SK-N-SH (cell line): ENCODE results near the gene DVL1. TPM values are rescaled to one million over a fixed set of nuclear protein-coding genes. Genes with fewer than 3 reads are reported as not detected.

Experiments used
- CTCF ChIA-PET: fragments of 300-600, 350-600 bp; formaldehyde crosslinking; extraction: SDS; loops from one replicate; lab custom pipeline; 2021; lab: Yijun Ruan, JAX
- POLR2A ChIA-PET: fragments of 350-600 bp; sonication (Branson Sonifier 250); formaldehyde crosslinking; extraction: SDS; loops from one replicate; lab custom pipeline; 2020; ENCODE audit warnings: antibody characterized with exemption, inconsistent platforms; lab: Yijun Ruan, JAX
- DNase-seq: peaks from one replicate; pipeline ENCODE4 v3.0.0; 2012
- H2AFZ ChIP-seq: fragments of 200-600 bp; sonication (generic); 2 replicates; pipeline ENCODE4 v1.8.1; 2016; ENCODE audit warnings: antibody characterized with exemption, mild to moderate bottlenecking, low read depth
- H3F3A ChIP-seq: fragments of 200-600 bp; sonication (generic); replicated peaks from 2 replicates; pipeline ENCODE3; 2016; ENCODE audit warnings: antibody characterized with exemption, mild to moderate bottlenecking; ENCODE audit not compliant: insufficient read depth
- H3K27ac ChIP-seq, 2 experiments: fragments of 200-500 bp in 1 of 2; fragments of 200-600 bp in 1 of 2; sonication (Bioruptor generic) in 1 of 2; sonication (generic), shearing (Covaris generic) in 1 of 2; 2 replicates each; pipeline versions ENCODE4 v1.5.1 to v1.6.1; 2014 to 2016; ENCODE audit warnings: low read depth in 2 of 2, inconsistent platforms in 1 of 2, low read length in 1 of 2, mild to moderate bottlenecking in 1 of 2, mixed read lengths in 1 of 2
- H3K27me3 ChIP-seq: fragments of 200-600 bp; sonication (generic), shearing (Covaris generic); 2 replicates; pipeline ENCODE4 v1.6.1; 2016; ENCODE audit warnings: mixed run types; ENCODE audit not compliant: insufficient read depth
- H3K36me3 ChIP-seq, 2 experiments: fragments of 200-500 bp in 1 of 2; fragments of 200-600 bp in 1 of 2; sonication (Bioruptor generic) in 1 of 2; sonication (generic) in 1 of 2; replicated peaks in 1 of 2; 2 replicates each; pipeline versions ENCODE3 to v1.5.1; 2014 to 2016; ENCODE audit warnings: low read length in 1 of 2, mild to moderate bottlenecking in 1 of 2; ENCODE audit not compliant: insufficient read depth in 2 of 2, control insufficient read depth in 1 of 2
- H3K4me1 ChIP-seq, 2 experiments: fragments of 200-500 bp in 1 of 2; fragments of 200-600 bp in 1 of 2; sonication (Bioruptor generic) in 1 of 2; sonication (generic), shearing (Covaris generic) in 1 of 2; 2 replicates each; pipeline versions ENCODE4 v1.5.1 to v1.6.1; 2014 to 2016; ENCODE audit warnings: low read depth in 1 of 2, low read length in 1 of 2, mixed run types in 1 of 2; ENCODE audit not compliant: insufficient read depth in 2 of 2, control insufficient read depth in 1 of 2
- H3K4me2 ChIP-seq: fragments of 200-600 bp; sonication (generic), shearing (Covaris generic); 2 replicates; pipeline ENCODE4 v1.6.1; 2017; ENCODE audit warnings: mixed run types
- H3K4me3 ChIP-seq, 2 experiments: fragments of 200-500 bp in 1 of 2; fragments of 200-600 bp in 1 of 2; sonication (Bioruptor generic) in 1 of 2; sonication (generic), shearing (Covaris generic) in 1 of 2; 2 replicates each; pipeline versions ENCODE4 v1.5.1 to v1.8.1; 2014 to 2016; ENCODE audit warnings: low read depth in 2 of 2, inconsistent platforms in 1 of 2, low read length in 1 of 2, mild to moderate bottlenecking in 1 of 2, mixed read lengths in 1 of 2, moderate library complexity in 1 of 2
- H3K79me2 ChIP-seq: fragments of 200-600 bp; sonication (generic); 2 replicates; pipeline ENCODE4 v1.8.1; 2017; ENCODE audit warnings: mild to moderate bottlenecking; ENCODE audit not compliant: insufficient read depth
- H3K9ac ChIP-seq: fragments of 200-600 bp; sonication (generic); 2 replicates; pipeline ENCODE4 v1.6.1; 2017; ENCODE audit warnings: mixed run types
- H3K9me2 ChIP-seq: fragments of 200-600 bp; sonication (generic); 2 replicates; pipeline ENCODE4 v1.6.1; 2017; ENCODE audit warnings: mixed run types
- H3K9me3 ChIP-seq: fragments of 200-600 bp; sonication (generic); 2 replicates; pipeline ENCODE4 v1.6.1; 2017; ENCODE audit warnings: mixed run types, mild to moderate bottlenecking, moderate library complexity
- H4K20me1 ChIP-seq: fragments of 200-600 bp; sonication (generic); 2 replicates; pipeline ENCODE4 v1.6.1; 2017; ENCODE audit warnings: mild to moderate bottlenecking, mixed run types; ENCODE audit not compliant: insufficient read depth
- CHD2 ChIP-seq: fragments of 150-350 bp; IDR thresholded peaks from 2 replicates; pipeline ENCODE4 v1.6.1; 2018; ENCODE audit warnings: low read length; ENCODE audit not compliant: partially characterized antibody
- ELF1 ChIP-seq: IDR thresholded peaks from 2 replicates; pipeline ENCODE4 v1.4.0; 2012
- EZH2phosphoT487 ChIP-seq: fragments of 200-600 bp; sonication (generic); IDR thresholded peaks from 2 replicates; pipeline ENCODE4 v1.6.1; 2017; ENCODE audit warnings: low read depth, mixed run types, mild to moderate bottlenecking, antibody characterized with exemption, moderate library complexity, borderline replicate concordance
- FOSL2 ChIP-seq: IDR thresholded peaks from 2 replicates; pipeline ENCODE4 v1.4.0; 2012; ENCODE audit warnings: low read depth, mild to moderate bottlenecking, moderate library complexity, borderline replicate concordance
- FOXM1 ChIP-seq: IDR thresholded peaks from 2 replicates; pipeline ENCODE4 v1.4.0; 2012; ENCODE audit warnings: low read depth, mild to moderate bottlenecking
- GATA2 ChIP-seq: sonication (generic); formaldehyde crosslinking; IDR thresholded peaks from 2 replicates; pipeline ENCODE4 v1.5.0; 2020; ENCODE audit warnings: mild to moderate bottlenecking, missing genetic modification reagents
- JUND ChIP-seq: IDR thresholded peaks from 2 replicates; pipeline ENCODE4 v1.4.0; 2012
- MXI1 ChIP-seq: IDR thresholded peaks from 2 replicates; pipeline ENCODE4 v1.6.1; 2012; ENCODE audit warnings: mild to moderate bottlenecking, low read depth, low read length, improper control_type of control experiment
- NFIC ChIP-seq: IDR thresholded peaks from 2 replicates; pipeline ENCODE4 v1.4.0; 2012; ENCODE audit warnings: borderline replicate concordance
- POLR2AphosphoS5 ChIP-seq: IDR thresholded peaks from 2 replicates; pipeline ENCODE4 v1.6.1; 2012; ENCODE audit warnings: low read depth, low read length
- RAD21 ChIP-seq: IDR thresholded peaks from 2 replicates; pipeline ENCODE4 v1.6.1; 2012; ENCODE audit warnings: mild to moderate bottlenecking, low read length
- RFX5 ChIP-seq: IDR thresholded peaks from 2 replicates; pipeline ENCODE4 v1.6.1; 2012; ENCODE audit warnings: mild to moderate bottlenecking, improper control_type of control experiment, low read length
- SMC3 ChIP-seq: IDR thresholded peaks from 2 replicates; pipeline ENCODE4 v1.6.1; 2012; ENCODE audit warnings: low read depth, low read length, improper control_type of control experiment
- TAF1 ChIP-seq: IDR thresholded peaks from 2 replicates; pipeline ENCODE4 v1.6.1; 2012; ENCODE audit warnings: low read depth, mild to moderate bottlenecking, low read length, moderate library complexity, borderline replicate concordance
- YY1 ChIP-seq: IDR thresholded peaks from 2 replicates; pipeline ENCODE4 v1.4.0; 2012; ENCODE audit warnings: low read depth, mild to moderate bottlenecking
- WGBS: methylation state at CpG from one replicate; pipeline ENCODE4 v1.1.6; 2017; ENCODE audit warnings: low lambda C conversion rate; 5-methylcytosine and 5-hydroxymethylcytosine counted together
- polyA plus RNA-seq, 3 experiments: library from polyadenylated mRNA; depleted of rRNA; stranded (reverse); fragments of >200 nt; gene quantifications; 2 replicates each; pipeline ENCODE4 v1.2.3, GENCODE V29; 2012
- TF ChIP-seq, protein P1 (sequence below): fragments of 200-600 bp; sonication (generic); IDR thresholded peaks from 2 replicates; pipeline ENCODE4 v1.6.1; 2017; ENCODE audit warnings: antibody characterized with exemption, mild to moderate bottlenecking, moderate library complexity
- TF ChIP-seq, protein P2 (sequence below): fragments of 150-350 bp; IDR thresholded peaks from 2 replicates; pipeline ENCODE4 v1.6.1; 2017; ENCODE audit warnings: antibody characterized with exemption, low read length, low read depth, borderline replicate concordance
- TF ChIP-seq, protein P3 (sequence below): IDR thresholded peaks from 2 replicates; pipeline ENCODE4 v1.4.0; 2012; ENCODE audit warnings: low read depth, borderline replicate concordance
- TF ChIP-seq, protein P4 (sequence below): IDR thresholded peaks from 2 replicates; pipeline ENCODE4 v1.4.0; 2012; ENCODE audit warnings: low read depth

DVL1 gene
- polyA plus RNA-seq (2012; rRNA removed): 31.3 and 32.0 TPM in 2 replicates
- polyA plus RNA-seq (2012; cell fraction: cytosol; rRNA removed): 7.9 and 13.4 TPM in 2 replicates
- 145 and 194 TPM in 2 replicates for polyA plus RNA-seq (2012; cell fraction: nucleus; rRNA removed)

DNA sequence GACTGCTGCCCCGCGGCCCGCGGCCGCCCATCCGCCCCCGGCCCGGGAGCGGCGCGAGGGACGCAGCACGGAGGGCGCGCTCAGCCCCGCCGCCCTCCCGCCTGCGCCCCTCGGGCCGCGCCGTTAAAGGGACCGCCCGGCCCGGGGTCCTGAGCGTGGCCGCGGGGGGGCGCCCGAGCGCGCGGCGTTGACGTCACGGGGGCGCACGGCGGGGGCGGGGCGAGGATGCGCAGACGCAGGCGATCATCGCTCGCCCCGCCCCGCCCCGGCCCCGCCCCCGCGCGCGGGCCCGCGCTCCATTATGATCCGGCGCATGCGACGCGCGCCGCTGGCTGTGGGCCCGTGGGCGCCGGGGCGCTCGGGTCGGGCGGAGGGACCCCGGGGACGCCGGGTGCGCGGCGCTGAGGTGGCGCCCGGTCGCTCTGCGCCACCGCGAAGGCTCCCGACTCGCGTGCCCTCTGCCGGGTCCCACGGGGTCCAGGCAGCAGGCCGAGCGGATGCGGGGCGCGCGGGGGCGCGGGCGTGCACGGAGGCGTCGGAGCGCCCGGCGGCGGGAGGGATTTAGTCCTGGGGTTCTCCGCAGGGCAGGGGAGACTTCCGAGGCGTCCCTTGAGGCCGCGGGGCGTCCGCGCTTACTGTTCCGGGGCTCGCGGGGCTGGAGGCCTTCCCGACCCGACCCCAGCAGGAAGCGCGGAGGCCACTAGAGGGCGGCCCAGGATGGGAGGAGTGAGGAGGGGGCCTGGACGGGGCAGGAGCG lies at the start of gene DVL1:
Gene DVL1 (minus strand): TSS at position 163 of the 757 bp plus-strand sequence. CDS start 353 bp downstream, outside the sequence.
- Histone ChIP-seq H3K9me3 (no peaks in the 10 kb centered on the region), H3K36me3 (no peaks in the 10 kb centered on the region), H3K27me3 (no peaks in the 10 kb centered on the region), H3K4me3 (peak within 1 kb of the TSS; percentile 67 to 87), H2AFZ (no peak within 1 kb of the TSS), H3K27ac (peak within 1 kb of the TSS in 1 of 2 experiments; percentile 90; a peak in 2 of 4 replicates), H3K4me1 (peaks cover 0 to 45% of the 10 kb centered on the region in 2 experiments; a peak in 1 of 4 replicates), H3K9me2 (no peaks in the 10 kb centered on the region), H3K79me2 (peaks cover 44% of the 10 kb centered on the region), H3K9ac (peak within 1 kb of the TSS; percentile 76; the same call in 1 of the 2 replicates), H3K4me2 (peak within 1 kb of the TSS; percentile 89), H4K20me1 (peaks cover 34% of the 10 kb centered on the region), H3F3A (peaks cover 5% of the 10 kb centered on the region)
- POLR2A ChIA-PET: no interaction called here
- WGBS: 0% methylated on average over 12 of the region's 122 CpGs
- TF ChIP-seq EZH2phosphoT487 (no peak), FOSL2 (no peak), NFIC (no peak), RAD21 (peak; percentile 46), MXI1 (peak; percentile 33; the same call in 1 of the 2 replicates), SMC3 (0 out of 2 replicates have a peak, but pooled peaks have one; percentile 5), TAF1 (no peak)
- TF ChIP-seq, protein P1, sequence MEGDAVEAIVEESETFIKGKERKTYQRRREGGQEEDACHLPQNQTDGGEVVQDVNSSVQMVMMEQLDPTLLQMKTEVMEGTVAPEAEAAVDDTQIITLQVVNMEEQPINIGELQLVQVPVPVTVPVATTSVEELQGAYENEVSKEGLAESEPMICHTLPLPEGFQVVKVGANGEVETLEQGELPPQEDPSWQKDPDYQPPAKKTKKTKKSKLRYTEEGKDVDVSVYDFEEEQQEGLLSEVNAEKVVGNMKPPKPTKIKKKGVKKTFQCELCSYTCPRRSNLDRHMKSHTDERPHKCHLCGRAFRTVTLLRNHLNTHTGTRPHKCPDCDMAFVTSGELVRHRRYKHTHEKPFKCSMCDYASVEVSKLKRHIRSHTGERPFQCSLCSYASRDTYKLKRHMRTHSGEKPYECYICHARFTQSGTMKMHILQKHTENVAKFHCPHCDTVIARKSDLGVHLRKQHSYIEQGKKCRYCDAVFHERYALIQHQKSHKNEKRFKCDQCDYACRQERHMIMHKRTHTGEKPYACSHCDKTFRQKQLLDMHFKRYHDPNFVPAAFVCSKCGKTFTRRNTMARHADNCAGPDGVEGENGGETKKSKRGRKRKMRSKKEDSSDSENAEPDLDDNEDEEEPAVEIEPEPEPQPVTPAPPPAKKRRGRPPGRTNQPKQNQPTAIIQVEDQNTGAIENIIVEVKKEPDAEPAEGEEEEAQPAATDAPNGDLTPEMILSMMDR: peak; percentile 55
- TF ChIP-seq, protein P2, sequence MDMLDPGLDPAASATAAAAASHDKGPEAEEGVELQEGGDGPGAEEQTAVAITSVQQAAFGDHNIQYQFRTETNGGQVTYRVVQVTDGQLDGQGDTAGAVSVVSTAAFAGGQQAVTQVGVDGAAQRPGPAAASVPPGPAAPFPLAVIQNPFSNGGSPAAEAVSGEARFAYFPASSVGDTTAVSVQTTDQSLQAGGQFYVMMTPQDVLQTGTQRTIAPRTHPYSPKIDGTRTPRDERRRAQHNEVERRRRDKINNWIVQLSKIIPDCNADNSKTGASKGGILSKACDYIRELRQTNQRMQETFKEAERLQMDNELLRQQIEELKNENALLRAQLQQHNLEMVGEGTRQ: no peak
- CTCF ChIA-PET: interaction anchor here (1.0 to 2.1 kb wide), 6 partner anchors 10 to 49 kb away, joined by 3 to 13 read pairs (median 6); partner anchors contain the start of gene AURKAIP1
- DNase-seq: peak; percentile 98

DNA sequence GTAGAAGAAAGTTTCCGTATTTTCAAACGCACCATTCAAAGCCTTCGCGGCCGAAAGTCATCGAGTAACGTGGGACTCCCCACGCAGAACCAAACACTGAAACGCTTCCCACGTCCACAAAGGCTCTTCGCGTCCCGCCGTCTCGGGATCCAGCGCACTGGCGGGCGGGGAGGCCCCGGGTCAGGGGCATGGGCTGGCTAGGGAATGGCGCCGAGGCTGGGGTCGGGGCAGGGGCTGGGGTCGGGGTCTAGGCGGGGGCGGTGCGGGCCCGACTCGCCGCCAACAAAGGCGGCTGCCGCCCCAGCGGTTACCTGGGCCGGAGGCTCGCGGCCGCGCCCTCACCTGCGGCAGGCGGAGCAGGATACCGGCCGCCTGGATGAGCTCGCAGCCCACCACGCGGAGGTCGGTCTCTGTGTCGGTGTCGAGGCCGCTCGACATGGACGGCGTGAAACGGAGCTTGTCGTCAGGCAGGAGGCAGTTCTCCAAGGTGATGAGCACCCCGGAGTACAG lies 49.5 kb upstream of the DVL1 start:
- Histone ChIP-seq H3K27me3 (no peaks in the 10 kb centered on the region), H3K9me2 (no peaks in the 10 kb centered on the region), H3K36me3 (peaks cover 28 to 40% of the 10 kb centered on the region in 2 experiments), H3K4me2 (peak overlapping the region; percentile 93), H3K9ac (peak overlapping the region; percentile 93), H3F3A (peaks cover 24% of the 10 kb centered on the region), H3K79me2 (peaks cover 92% of the 10 kb centered on the region), H3K4me3 (peak overlapping the region; percentile 74 to 78), H3K4me1 (peaks cover 6 to 23% of the 10 kb centered on the region in 2 experiments; a peak in 1 of 4 replicates), H2AFZ (no peak overlapping the region), H3K9me3 (no peaks in the 10 kb centered on the region), H4K20me1 (0 out of 2 replicates have a peak, but pooled peaks cover 4% of the 10 kb centered on the region), H3K27ac (peak overlapping the region; percentile 44 to 69; a peak in 3 of 4 replicates)
- ChIA-PET POLR2A (interaction anchor here (0.6 to 2.1 kb wide), 6 partner anchors 9 to 28 kb away, joined by 3 to 15 read pairs (median 6); partner anchors contain the start of genes AURKAIP1 and MRPL20), CTCF (interaction anchor here (0.7 to 3.8 kb wide), 9 partner anchors 9 to 219 kb away, joined by 3 to 16 read pairs (median 3); partner anchors contain the start of genes ATAD3A, AURKAIP1 and MRPL20)
- peak; percentile 65 for DNase-seq
- WGBS: no CpG with 5 or more reads among the region's 54 CpGs
- TF ChIP-seq YY1 (no peak), RAD21 (no peak), GATA2 (CRISPR knock-in tag) (no peak), POLR2AphosphoS5 (no peak), CHD2 (no peak), ELF1 (no peak), SMC3 (no peak), FOXM1 (no peak), MXI1 (no peak), JUND (no peak), RFX5 (no peak)
- TF ChIP-seq, protein P2: no peak
- TF ChIP-seq, protein P3, sequence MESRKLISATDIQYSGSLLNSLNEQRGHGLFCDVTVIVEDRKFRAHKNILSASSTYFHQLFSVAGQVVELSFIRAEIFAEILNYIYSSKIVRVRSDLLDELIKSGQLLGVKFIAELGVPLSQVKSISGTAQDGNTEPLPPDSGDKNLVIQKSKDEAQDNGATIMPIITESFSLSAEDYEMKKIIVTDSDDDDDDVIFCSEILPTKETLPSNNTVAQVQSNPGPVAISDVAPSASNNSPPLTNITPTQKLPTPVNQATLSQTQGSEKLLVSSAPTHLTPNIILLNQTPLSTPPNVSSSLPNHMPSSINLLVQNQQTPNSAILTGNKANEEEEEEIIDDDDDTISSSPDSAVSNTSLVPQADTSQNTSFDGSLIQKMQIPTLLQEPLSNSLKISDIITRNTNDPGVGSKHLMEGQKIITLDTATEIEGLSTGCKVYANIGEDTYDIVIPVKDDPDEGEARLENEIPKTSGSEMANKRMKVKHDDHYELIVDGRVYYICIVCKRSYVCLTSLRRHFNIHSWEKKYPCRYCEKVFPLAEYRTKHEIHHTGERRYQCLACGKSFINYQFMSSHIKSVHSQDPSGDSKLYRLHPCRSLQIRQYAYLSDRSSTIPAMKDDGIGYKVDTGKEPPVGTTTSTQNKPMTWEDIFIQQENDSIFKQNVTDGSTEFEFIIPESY: no peak
- TF ChIP-seq, protein P4, sequence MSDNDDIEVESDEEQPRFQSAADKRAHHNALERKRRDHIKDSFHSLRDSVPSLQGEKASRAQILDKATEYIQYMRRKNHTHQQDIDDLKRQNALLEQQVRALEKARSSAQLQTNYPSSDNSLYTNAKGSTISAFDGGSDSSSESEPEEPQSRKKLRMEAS: no peak
